HEK293 (cell line): ENCODE results near the gene UNC5B.
"Not testable (repeated sequence)": the region's sequence is repeated elsewhere in the genome, so short reads cannot be mapped to it uniquely, and the experiment has no call there.

Experiments
- CTCF ChIA-PET: fragments of 350-600 bp; formaldehyde crosslinking; extraction: SDS; loops from one replicate; lab custom pipeline; 2021; ENCODE audit warnings: antibody characterized with exemption; lab: Yijun Ruan, JAX
- POLR2A ChIA-PET: fragments of 300-600 bp; formaldehyde crosslinking; extraction: SDS; loops from one replicate; lab custom pipeline; 2020; ENCODE audit warnings: antibody characterized with exemption, inconsistent platforms; lab: Yijun Ruan, JAX
- H3K27ac ChIP-seq: fragments of 200-500 bp; sonication (Bioruptor generic); 2 replicates; pipeline ENCODE4 v1.5.1; 2014; ENCODE audit warnings: low read depth, low read length, control low read depth, inconsistent platforms; ENCODE audit errors: extremely low read depth
- H3K36me3 ChIP-seq, 2 experiments: fragments of 200-500 bp in 1 of 2; sonication (Bioruptor generic) in 1 of 2; 1 replicate in 1 of 2; 2 replicates in 1 of 2; pipeline ENCODE4 v1.5.1; 2014 to 2017; ENCODE audit warnings: inconsistent platforms in 2 of 2, low read length in 2 of 2; ENCODE audit not compliant: control insufficient read depth in 2 of 2, insufficient read depth in 1 of 2
- H3K4me1 ChIP-seq: fragments of 200-500 bp; sonication (Bioruptor generic); 2 replicates; pipeline ENCODE4 v1.5.1; 2014; ENCODE audit warnings: mild to moderate bottlenecking, low read length, inconsistent platforms; ENCODE audit not compliant: control insufficient read depth, insufficient read depth
- H3K4me3 ChIP-seq: 2 replicates; pipeline ENCODE4 v1.5.1; 2011; ENCODE audit warnings: low read depth, mild to moderate bottlenecking, control low read depth, low read length, moderate library complexity
- H3K9me3 ChIP-seq: fragments of 200-500 bp; sonication (Bioruptor generic); 2 replicates; pipeline ENCODE4 v1.5.1; 2014; ENCODE audit warnings: low read depth, low read length, inconsistent platforms; ENCODE audit not compliant: control insufficient read depth, insufficient read depth
- HOXC10 ChIP-seq: sonication (generic); formaldehyde crosslinking; IDR thresholded peaks from 2 replicates; pipeline ENCODE4 v1.8.1; 2023; ENCODE audit warnings: mild to moderate bottlenecking, missing genetic modification reagents
- KLF16 ChIP-seq: fragments of 450-650 bp; formaldehyde crosslinking; IDR thresholded peaks from 2 replicates; pipeline ENCODE4 v1.5.1; 2017; ENCODE audit warnings: missing biosample characterization, missing genetic modification characterization
- REST ChIP-seq: fragments of 450-650 bp; formaldehyde crosslinking; IDR thresholded peaks from 2 replicates; pipeline ENCODE4 v1.5.1; 2016; ENCODE audit warnings: missing biosample characterization, missing genetic modification characterization
- ZBTB20 ChIP-seq: fragments of 450-650 bp; formaldehyde crosslinking; IDR thresholded peaks from 2 replicates; pipeline ENCODE4 v1.5.1; 2016; ENCODE audit warnings: missing biosample characterization, missing genetic modification characterization
- ZBTB8A ChIP-seq: fragments of 450-650 bp; formaldehyde crosslinking; IDR thresholded peaks from 2 replicates; pipeline ENCODE4 v1.5.1; 2016; ENCODE audit warnings: missing biosample characterization, missing genetic modification characterization
- ZFHX2 ChIP-seq: fragments of 450-650 bp; formaldehyde crosslinking; conservative IDR thresholded peaks from 2 replicates; pipeline ENCODE4 v1.5.1; 2016; ENCODE audit warnings: missing biosample characterization, missing genetic modification characterization
- ZNF133 ChIP-seq: fragments of 450-650 bp; formaldehyde crosslinking; IDR thresholded peaks from 2 replicates; pipeline ENCODE4 v1.5.1; 2016; ENCODE audit warnings: missing biosample characterization, missing genetic modification characterization
- ZNF18 ChIP-seq: fragments of 450-650 bp; formaldehyde crosslinking; IDR thresholded peaks from 2 replicates; pipeline ENCODE4 v1.5.1; 2016; ENCODE audit warnings: missing biosample characterization, missing genetic modification characterization
- ZNF629 ChIP-seq: fragments of 450-650 bp; formaldehyde crosslinking; IDR thresholded peaks from 2 replicates; pipeline ENCODE4 v1.5.1; 2017; ENCODE audit warnings: missing biosample characterization, missing genetic modification characterization
- ZNF639 ChIP-seq: fragments of 450-650 bp; formaldehyde crosslinking; IDR thresholded peaks from 2 replicates; pipeline ENCODE4 v1.5.1; 2016; ENCODE audit warnings: missing biosample characterization, missing genetic modification characterization
- ZNF701 ChIP-seq: fragments of 450-650 bp; formaldehyde crosslinking; IDR thresholded peaks from 2 replicates; pipeline ENCODE4 v1.5.1; 2016; ENCODE audit warnings: missing biosample characterization, missing genetic modification characterization
- ZSCAN30 ChIP-seq: fragments of 450-650 bp; IDR thresholded peaks from 2 replicates; pipeline ENCODE4 v1.5.1; 2018; ENCODE audit warnings: missing biosample characterization, mild to moderate bottlenecking, missing genetic modification characterization, moderate library complexity

UNC5B gene

GRCh38 chr10:71218046-71218650, 5.8 kb downstream of the UNC5B start (continued):
- TF ChIP-seq ZNF639 (tag by site-specific recombination) (peak; percentile 95), ZSCAN30 (tag by site-specific recombination) (no peak), ZBTB20 (tag by site-specific recombination) (peak; percentile 72), REST (tag by site-specific recombination) (no peak; the same call in 1 of the 2 replicates), ZNF18 (tag by site-specific recombination) (peak; percentile 72), HOXC10 (CRISPR knock-in tag) (no peak), ZNF701 (tag by site-specific recombination) (no peak), ZBTB8A (tag by site-specific recombination) (no peak), KLF16 (peak; percentile 27; the same call in 1 of the 2 replicates), ZNF629 (peak; percentile 84), ZFHX2 (tag by site-specific recombination) (peak; percentile 100)

- TF ChIP-seq ZFHX2 (tag by site-specific recombination) (0 out of 2 replicates have a peak, but pooled peaks have one; percentile 4), ZNF133 (tag by site-specific recombination) (no peak)
- TF ChIP-seq, all 188 proteins: peak for 1
- Histone ChIP-seq H3K36me3 (peaks cover 0 to 10% of the 10 kb centered on the region in 2 experiments; a peak in 1 of 3 replicates), H3K9me3 (no peaks in the 10 kb centered on the region), H3K27ac (no peak overlapping the region), H3K4me1 (peaks cover 29% of the 10 kb centered on the region), H3K4me3 (no peak overlapping the region)
- CTCF ChIA-PET = interaction anchor here (0.7 to 1.9 kb wide), 3 partner anchors 52 to 123 kb away, joined by 3 to 7 read pairs (median 3); no protein-coding TSS in a partner anchor
- POLR2A ChIA-PET = interaction anchor here (1.9 kb wide), 1 partner anchor 18 kb away, joined by 4 read pairs; no protein-coding TSS in a partner anchor
Measured at GRCh38 chr10:71218651-71219050, 6.3 kb downstream of the UNC5B start.

GRCh38 chr10:71219236-71219917, 7.0 kb downstream of the UNC5B start:
- ChIA-PET CTCF (interaction anchor here (0.5 to 1.9 kb wide), 4 partner anchors 12 to 124 kb away, joined by 3 to 7 read pairs (median 3); no protein-coding TSS in a partner anchor), POLR2A (interaction anchor here (1.9 kb wide), 1 partner anchor 17 kb away, joined by 4 read pairs; no protein-coding TSS in a partner anchor)
- H3K4me1 ChIP-seq = peaks cover 27% of the 10 kb centered on the region
- H3K36me3 ChIP-seq, H3K4me3 ChIP-seq, H3K9me3 ChIP-seq, H3K27ac ChIP-seq: not testable (repeated sequence)
